ENCODE results near the gene PLCL1.
"Not testable (repeated sequence)": the region's sequence is repeated elsewhere in the genome, so short reads cannot be mapped to it uniquely, and the experiment has no call there.

The PLCL1 gene

DNA sequence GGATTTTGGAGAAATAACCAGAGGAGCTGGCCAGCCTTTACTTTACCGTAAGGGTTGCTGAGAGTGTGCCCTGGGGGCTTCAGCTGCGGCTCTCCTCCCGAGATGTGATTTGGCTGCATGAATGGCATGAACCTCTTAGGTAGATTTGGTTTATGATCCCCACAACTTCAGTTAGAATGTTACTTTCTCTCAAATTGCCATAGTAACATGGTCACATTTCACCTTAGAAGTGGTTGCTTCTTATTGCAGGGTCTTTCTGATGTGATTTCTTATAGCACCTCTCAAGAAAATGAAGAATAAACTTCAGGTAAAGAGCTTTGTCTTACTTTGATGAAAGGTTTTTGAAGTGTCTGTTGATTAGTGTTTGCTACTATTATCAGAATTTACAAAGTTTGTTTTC lies 5.6 kb downstream of the PLCL1 start:
- DNase-seq (ENCODE audit: low read depth): no peak

DNA sequence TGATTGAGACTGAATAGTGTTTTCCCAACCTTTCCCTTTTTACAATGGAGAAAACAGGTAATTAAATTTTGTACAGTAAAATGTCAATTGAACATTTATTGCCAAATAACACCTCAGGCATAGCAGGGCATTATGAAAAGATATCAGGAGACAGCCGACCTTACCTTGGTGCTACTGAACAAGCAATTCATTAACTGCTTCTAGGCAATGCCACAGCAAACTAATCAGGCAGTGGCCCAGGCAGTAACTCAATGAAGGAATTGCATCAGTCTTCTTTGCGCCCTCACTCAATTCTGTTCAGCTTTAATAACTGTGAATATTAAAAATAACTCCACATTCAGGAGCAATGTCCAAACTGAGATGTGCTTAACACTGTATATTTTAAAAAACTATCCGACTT lies 6.1 kb downstream of the PLCL1 start:
- no peak for DNase-seq (ENCODE audit: low read depth)

DNA sequence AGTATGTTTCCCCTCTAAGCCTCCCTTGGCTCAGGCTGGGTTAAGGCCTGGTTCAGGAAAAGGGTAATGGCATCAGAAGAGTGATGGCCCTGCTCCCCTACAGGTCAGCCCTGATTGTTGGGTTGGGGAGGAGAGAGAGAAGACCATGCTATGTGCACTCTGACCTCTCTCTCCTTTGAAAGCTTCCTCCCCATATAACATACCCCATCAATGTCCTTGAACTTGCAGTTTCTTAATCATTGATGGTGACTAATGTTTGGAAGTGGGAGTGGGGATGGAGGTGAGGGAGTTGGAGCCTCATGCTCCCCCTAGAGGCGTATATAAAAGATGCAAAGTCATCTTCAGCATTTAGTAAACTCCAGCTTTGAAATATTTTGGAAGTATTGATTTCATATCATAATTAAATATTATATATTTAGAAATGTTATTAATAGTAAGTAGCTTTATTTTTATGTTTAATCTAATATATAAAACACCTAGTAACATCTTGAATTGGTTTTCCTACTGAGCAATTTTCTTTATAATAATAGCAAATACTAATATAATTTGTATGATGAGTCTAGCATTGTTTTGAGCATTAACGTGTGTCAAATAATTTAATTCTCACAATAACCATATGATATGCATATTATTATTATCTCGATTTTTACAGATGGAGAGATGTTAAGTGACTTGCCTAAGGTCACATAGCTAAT lies 8.8 kb downstream of the PLCL1 start:
- DNase-seq (ENCODE audit: low read depth): no peak

DNA sequence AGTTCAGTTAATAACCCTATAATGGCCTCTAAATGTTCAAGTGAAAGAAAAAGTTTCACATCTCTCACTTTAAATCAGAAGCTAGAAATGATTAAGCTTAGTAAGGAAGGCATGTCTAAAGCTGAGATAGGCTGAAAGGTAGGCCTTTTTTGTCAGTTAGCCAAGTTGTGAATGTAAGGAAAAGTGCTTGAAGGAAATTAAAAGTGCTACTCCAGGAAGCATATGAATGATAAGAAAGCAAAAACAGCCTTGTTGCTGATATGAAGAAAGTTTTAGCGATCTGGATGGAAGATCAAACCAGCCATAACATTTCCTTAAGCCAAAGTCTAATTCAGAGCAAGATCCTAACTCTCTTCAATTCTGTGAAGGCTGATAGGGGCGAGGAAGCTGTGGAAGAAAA lies 10.1 kb downstream of the PLCL1 start:
- no peak for DNase-seq (ENCODE audit: low read depth)

DNA sequence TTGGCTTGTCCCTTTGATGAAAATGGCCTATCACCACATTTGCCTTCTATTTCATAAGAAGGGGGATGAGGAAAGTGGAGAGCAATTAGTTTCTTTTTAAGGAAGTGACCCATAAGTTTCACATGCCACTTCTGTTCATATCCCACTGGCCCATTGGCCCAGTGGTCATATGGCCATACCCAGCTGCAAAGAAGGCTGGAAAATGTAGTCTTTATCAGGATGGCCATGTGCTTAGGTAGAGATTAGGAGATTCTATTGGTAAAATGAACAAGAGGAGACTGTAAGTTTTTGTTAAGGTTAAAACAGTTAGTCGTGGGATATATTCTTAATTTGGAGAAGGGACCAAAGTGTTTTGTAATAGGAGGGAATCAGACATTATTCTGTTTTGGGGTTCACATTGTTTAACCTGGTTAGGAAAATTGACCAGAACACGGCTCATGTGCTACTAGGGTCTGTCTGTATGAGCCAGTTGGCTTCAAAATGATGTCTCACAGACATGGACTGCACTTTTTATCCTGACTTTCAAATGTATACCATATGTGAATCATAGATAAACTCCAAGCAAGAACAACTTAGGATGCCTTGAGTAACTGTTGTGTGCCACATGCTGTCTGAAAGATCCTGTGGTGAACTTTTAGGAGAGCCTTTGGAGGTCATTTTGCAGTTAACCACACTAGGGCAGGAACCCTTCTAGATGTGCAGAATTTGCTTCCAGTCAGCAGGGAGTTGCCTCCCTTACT lies 17.3 kb downstream of the PLCL1 start:
- no peak for DNase-seq (ENCODE audit: low read depth)

DNA sequence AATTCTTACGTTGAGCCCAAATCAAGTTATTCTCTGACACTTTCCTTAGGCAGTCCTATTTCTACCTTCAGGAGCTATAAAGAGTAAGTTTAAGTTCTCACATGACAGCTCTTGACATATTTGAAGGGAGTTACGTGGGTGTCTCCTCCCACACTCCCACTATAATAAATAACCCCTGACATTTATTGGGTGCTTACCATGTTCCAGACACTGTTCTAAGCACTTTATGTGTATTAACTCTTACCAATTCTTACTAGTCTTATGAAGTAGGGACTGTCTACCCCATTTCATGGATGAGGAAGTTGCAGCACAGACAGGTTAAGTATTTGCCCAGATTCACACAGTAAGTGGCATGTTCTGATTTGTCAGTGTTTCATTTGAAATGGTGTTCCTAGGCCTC lies 17.9 kb downstream of the PLCL1 start:
- no peak for DNase-seq (ENCODE audit: low read depth)

DNA sequence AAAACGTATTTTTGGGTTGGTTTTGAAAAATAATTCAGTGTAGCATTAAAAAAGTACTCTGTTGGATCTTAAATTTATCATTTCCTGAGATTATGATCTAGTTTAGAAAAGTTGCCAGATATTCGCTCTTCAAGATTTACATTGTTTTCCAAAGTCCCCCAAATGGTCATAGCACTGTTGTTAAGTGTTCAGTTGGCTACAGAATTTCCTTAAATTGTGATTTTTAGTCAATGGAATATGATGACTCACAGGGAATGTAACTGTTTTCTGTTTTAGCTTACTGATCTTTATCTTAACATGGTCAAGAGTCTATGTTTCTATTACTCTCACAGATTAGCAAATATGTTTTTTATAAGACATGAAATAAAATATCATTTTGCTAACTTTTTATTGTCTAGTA lies 23.2 kb downstream of the PLCL1 start:
- no peak for DNase-seq (ENCODE audit: low read depth)

DNA sequence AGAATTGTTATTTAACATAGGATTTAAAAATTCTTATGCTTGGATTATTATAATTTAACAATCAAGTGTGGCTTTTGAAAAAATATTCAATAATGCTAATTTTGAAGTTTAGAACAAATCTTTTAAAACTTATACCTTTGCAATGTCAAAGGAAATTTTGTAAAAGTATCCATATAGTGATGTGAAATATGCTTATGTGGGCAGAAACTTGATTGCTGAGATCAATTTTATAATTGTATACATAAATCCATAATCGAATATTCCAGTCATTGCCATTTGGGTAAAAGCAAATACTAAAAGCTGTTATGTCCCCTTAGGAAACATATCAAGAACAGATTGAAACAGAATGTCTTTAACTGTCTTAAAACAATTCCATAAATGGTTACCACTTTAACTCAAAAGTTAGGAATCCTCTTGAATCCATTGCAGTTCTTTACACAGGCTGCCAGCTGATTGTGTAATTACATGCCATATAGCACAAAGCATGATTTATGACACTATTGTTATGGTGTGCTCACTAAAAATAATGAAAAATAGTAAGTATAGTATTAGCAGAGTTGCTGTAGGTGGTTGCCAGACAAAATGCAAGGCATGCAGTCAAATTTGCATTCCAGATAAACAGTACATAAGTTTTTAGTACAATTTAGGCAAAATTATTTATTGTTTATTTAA lies 24.2 kb downstream of the PLCL1 start:
- DNase-seq (ENCODE audit: low read depth): no peak

DNA sequence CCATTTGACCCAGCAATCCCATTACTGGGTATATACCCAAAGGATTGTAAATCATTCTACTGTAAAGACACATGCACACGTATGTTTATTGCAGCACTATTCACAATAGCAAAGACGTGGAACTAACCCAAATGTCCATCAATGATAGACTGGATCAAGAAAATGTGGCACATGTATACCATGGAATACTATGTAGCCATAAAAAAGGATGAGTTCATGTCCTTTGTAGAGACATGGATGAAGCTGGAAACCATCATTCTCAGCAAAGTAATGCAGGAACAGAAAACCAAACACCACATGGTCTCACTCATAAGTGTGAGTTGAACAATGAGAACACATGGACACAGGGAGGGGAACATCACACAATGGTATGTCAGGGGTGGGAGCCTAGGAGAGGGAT lies 30.4 kb downstream of the PLCL1 start:
- DNase-seq (ENCODE audit: low read depth): not testable (repeated sequence)

DNA sequence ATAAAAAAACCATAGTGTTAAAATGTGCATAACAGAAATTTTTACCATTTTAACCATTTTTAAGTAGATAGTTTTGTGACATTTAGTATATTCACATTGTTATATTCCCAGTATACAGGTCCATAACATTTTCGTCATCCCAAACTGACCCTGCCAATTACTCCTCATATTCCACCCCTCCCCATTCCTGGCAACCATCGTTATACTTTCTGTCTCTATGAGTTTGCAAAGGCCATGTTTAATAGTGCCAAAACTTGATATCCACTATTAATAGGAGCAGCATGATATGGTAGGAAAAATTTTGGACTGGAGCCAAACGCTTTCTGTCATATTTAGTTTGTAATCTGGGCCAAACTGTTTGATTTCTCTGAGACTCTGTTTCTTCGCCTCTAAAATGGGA lies 30.9 kb downstream of the PLCL1 start:
- no peak for DNase-seq (ENCODE audit: low read depth)

DNA sequence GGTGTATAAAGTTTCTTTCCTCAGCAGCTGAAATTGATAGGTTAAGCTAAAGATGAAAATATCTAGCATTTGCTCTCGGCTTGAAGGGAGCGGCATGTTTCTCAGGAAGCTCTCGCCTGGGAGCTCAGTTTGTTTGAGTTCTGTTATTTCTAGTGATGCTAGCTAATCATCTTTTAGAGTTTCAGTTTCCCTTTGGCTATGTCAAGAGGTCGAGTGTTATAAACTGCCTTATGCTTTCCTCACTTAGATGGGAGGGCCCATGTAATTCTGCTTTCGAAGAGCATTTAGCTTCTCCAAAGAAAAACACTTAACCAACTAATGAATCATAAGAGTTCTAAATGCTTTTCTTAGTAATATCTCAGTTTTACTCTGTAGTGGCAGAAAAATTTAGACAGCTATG lies 33.6 kb downstream of the PLCL1 start:
- DNase-seq (ENCODE audit: low read depth): no peak

DNA sequence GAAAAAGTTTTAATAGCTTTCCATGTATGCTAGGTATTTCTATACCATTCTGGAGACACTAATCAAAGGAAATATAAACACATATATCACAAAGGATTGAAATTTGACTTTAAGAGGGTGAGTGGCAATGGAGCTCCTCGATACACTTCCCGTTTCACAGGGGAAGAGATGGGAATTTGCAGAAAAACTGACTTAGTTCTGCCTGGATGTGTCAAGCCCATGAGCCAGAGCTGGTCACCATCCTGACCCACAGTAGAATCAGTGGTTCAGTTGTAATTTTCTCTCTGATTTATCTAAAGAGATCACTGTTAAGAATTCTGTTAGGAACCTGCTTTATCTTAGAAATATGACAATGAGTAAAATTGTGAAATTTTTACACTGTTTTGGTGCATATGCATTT lies 34.2 kb downstream of the PLCL1 start:
- DNase-seq (ENCODE audit: low read depth): no peak

DNA sequence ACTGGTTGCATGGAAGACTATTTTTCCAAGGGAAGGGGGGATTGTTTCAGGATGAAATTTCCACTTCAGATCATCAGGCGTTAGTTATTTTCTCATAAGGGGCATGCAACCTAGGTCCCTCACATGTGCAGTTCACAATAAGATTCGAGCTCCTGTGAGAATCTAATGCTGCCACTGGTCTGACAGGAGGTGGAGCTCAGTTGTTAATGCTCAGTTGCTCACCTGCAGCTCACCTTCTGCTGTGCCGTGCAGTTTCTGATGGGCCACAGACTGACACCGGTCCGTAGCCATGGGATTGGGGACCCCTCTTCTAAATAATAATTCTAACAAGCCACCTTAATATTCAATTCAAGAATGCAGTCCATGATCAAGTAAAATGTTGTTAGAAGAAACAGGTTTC lies 34.9 kb downstream of the PLCL1 start:
- no peak for DNase-seq (ENCODE audit: low read depth)

DNA sequence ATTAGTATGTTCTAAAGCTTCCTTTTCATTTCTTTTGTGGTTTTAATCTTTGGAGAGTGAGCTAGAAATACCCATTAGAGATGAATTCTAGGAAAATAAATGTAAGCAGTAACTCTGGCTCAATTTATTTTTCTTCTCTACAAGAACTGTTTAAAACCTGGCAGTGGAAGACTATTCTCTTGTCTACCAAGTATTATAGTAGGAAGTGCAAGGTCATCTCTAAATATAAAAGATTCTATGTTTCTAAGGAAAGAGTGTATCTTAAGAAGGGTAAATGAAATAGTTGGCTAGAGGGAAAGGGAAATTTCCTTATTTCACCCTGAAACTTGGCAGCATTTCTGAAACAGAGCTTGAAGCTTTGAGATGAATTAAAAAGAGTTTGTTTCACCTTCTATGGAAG lies 35.5 kb downstream of the PLCL1 start:
- no peak for DNase-seq (ENCODE audit: low read depth)

DNA sequence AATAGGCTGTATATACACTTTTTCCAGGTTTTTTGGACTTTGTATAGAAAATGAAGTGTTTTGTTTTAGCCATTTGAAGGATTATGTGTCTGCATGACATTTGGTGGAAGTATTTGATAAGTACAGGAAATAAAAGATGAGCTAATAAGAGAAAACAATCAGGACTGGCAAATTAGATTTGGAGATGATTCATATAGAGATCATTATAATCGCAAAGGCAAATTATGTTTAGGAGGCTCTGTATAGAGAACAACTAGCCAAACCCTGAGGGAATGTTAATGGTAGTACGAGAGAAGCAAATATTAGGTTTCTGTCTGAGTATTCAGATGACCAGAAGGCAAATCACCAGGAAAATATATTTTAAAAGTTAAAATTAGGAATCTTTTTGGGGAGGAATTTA lies 41.7 kb downstream of the PLCL1 start:
- DNase-seq (ENCODE audit: low read depth): no peak

DNA sequence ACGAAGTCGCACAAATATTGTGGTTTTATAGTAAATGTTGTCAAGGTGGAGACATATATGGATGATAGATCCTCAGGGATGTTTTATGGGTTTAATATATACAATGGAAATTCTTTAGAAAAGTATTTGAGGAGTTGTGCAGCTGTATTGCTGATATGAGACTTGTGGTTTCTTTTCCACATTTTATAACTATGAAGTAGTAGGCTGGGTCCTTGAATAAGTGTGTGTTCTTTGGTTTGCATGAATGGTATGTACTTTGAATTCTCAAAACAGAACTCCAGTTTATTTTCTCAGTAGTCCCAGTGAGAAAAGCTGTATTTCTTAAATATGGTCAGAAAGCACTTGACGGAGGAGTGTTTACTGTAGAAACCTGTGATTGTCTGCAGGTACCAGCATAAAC lies 42.4 kb downstream of the PLCL1 start:
- no peak for DNase-seq (ENCODE audit: low read depth)

DNA sequence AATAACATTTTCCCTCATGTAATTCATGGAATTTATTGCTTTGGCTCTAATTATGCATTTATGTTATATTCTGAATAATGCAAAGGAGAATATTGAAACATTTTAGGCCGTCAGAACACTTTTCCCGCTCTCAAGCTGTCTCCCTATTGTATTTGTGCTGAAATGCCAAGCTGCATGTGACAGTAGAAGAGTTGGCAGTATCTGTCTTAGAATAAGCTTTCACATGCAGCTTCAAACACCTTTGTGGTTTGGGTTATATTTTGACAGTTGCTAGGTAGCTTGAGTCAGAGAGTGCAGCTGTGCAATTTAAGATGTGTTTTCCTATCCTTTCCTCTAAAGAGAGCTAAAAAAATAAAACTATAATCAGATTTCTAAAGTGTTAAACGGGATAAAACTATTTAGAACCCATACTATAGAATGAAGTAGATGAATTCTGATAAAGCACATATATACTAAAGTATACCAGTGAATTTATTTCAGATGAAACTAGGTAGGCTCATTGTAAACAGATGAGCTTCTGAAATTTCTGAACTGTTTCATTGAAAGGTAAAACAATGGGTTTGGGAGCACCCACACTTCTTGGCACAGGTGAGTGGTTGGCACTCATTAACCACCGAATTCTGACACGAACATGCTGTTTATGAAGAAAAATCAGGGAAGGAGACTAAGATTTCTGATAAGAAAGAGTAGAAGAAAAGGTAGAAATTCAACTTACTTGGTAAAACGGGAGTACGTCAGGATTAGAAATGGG lies 43.4 kb downstream of the PLCL1 start:
- DNase-seq (ENCODE audit: low read depth): no peak

DNA sequence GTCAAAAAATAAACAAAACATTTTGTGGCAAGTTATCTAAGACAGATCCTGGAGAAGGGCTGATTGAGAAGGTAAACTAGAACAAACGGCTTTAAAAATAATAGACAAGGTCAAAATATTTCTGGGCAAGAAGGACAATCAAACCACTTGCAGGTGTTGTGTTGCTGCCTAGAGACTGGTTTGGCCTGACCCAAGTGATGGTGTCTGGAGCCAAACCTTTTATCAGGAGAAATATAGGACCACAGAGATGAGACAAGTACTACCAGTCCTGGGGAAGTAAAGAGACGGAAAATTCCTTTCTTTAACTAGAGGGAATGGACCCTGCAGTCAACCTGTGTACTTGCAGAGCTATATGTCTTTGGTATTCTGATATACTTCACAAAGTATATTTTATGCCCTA lies 44.2 kb downstream of the PLCL1 start:
- no peak for DNase-seq (ENCODE audit: low read depth)

DNA sequence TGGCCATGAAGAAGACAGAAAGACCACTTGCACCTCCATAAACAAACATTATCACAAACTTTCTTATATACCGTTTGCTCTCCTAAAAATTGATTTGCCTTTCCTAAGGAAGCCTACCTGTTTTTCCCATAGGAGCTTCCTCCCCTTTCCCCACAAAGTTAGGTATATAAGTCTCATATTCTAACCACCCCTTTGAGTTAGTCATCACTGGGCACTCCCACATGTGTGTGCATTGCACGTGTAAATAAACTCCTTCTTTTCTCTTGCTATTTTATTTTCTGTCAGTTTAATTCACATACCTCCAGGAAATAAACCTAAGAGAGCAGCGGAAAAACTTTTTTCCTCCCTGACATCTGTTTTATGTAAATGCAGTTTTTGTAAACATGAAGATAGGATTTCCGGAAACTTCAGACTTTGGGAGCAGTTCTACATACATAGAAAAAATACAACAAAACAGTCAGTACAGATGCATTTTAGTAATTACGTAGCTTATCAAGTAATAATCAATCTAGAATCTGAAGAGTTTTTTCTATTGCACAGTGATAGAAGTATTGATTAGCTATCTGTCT lies 46.6 kb downstream of the PLCL1 start:
- no peak for DNase-seq (ENCODE audit: low read depth)

DNA sequence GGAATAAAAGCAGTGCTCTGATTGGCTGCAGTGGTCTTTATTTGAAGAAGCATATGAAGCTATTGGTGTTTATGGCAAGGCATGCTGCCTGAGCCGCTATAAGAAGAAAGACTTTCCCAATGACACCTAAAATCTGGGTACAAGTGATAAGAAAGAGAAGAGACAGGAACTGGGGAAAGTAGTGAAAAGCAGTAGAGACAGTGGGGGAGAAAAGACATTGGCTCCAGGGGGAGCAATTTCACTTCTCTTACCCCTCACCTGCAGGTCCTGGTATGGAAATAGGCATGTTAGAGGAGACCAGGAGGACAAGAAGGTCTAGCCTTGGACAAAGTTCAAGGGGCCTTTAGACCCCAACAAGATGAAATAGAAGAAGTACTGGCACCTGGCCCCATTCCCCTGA lies 47.1 kb downstream of the PLCL1 start:
- DNase-seq (ENCODE audit: low read depth): no peak

DNA sequence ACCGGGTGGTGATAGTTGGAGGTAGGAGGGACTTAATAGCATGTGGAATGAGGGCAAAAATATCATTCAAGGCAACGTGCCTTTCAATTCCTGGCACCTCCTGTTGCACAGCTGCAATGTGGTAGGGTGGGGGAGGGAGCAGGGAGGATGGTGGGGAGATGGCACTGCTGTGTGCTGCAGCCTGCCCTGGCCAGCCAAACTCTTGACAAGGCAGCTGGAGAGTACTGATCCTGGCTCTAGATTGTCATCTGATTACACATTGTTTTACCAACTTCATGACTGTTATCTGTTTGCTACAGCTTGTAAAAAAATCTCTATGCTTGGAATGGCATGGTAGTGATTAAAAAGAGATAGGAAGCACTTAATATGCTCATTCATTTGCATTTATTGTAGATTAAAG lies 47.7 kb downstream of the PLCL1 start:
- DNase-seq (ENCODE audit: low read depth): no peak

DNA sequence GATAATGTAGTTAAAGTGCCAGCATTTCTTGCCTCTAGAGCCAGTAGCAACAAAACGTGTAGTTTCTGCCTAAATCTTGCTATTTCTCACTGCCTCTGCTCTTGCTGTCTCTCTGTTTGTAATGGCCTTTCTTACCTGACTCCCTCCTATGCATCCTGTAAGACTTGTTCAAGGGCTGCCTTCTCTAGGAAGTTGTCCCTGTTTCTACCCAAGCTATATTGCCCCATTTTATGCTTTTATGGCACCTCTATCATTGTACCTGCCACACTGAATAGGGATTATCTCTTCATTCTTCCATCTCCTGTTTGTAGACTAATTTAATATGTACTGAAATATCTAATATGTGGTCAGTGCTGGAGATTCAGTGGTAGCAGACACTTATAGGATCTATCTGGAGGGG lies 49.2 kb downstream of the PLCL1 start:
- DNase-seq (ENCODE audit: low read depth): no peak

Data from stimulated activated CD8-positive, alpha-beta memory T cell treated with anti-CD3 and anti-CD28 coated beads, Interleukin-12 subunit alpha, Interleukin-12 subunit beta, amount 100 ng/mL, for 4 hours (primary cell).